NCI-H2081 (cell line): ENCODE data around the gene UBE2G2.

Experiments
- DNase-seq, 2 experiments: peaks; one replicate each; lab custom pipeline; 2025; lab: John Stamatoyannopoulos, UW

Gene UBE2G2

DNA sequence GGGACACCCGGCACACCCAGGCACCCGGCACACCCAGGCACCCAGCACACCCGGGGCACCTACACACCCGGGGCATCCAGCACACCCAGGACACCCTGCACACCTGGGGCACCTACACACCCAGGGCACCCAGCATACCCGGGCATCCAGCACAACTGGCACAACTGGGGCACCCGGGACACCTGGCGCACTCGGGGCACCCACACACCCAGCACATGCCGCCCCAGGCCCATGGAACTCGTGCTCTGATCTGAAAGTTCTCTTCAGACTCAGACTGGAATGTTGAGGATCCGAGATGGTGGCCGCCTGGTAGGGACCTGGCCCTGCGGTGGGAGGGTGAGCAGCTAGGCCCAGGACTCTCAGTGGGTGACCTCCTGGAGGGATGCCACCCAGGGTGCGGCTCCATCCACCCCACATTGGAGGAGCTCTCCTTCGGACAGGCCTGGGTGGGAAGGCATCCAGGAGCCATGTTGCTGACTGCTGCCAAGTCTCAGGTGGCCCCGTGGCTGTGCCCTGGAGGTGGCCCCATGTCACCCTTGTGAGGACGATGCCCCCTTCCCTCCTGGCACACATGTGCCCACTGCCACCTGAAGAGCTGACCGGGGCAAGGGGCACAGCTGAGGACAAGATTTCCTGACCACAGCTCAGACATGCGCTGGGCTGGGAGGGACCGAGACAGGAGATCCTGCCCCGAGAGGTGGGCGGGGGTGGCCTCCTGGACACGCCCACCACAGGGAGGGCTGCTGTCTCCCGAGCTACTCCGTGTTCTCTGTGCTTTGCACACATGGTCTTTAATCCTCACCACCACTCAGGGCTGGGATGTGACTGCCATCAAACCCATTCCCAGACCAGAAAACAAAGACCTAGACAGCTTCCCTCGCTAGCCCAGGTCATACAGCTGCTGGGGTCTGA, 37.0 kb downstream of the UBE2G2 start:
- DNase-seq: no peak

DNA sequence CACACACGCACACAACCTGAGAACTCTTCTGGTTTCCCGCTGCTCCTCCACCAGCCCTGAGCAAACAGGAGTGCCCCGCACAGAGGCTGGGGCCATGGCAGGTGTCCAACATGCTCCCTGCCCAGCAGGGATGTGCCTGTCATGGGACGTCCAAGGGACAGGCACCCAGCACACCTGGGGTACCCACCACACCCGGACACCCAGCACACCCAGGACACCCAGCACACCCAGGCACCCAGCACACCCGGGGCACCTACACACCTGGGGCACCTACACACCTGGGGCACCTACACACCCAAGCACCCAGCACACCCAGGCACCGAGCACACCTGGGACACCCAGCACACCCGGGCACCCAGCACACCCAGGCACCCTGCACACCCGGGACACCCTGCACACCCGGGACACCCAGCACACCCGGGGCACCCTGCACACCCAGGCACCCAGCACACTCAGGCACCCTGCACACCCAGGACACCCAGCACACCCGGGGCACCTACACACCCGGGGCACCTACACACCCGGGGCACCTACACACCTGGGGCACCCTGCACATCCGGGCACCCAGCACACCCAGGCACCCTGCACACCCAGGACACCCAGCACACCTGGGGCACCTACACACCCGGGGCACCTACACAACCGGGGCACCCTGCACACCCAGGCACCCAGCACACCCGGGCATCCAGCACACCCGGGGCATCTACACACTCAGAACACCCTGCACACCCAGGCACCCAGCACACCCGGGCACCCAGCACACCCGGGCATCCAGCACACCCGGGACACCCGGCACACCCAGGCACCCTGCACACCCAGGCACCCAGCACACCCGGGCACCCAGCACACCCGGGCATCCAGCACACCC, 37.9 kb downstream of the UBE2G2 start:
- no peak for DNase-seq

- DNase-seq: no peak
Observed at GRCh38 chr21:44763050-44763378, 38.6 kb downstream of the UBE2G2 start.

GRCh38 chr21:44762221-44763049, 39.2 kb downstream of the UBE2G2 start:
- no peak for DNase-seq

DNA sequence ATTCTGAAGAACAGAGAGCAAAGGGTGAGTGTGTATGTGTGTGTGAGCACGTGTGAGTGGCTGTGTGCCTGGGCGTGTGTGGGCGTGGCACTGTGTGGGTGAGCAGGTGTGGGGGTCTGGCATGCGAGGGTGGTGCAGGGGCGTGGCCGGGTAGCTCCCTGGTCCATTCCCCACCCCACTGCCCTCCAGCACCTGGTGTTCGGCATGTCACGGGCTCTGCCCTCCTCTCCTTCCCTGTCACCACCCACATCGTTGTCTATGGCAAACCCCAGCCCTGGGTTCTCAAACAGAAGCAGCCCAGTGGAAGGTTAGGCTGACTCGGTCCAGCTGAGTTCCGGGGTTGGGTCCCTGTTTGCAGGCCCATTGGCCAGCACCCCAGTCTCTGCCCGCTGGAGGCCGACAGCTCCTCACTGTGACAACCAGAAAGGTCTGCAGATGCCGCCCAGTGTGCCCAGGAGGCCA, 39.8 kb downstream of the UBE2G2 start:
- no peak for DNase-seq

DNA sequence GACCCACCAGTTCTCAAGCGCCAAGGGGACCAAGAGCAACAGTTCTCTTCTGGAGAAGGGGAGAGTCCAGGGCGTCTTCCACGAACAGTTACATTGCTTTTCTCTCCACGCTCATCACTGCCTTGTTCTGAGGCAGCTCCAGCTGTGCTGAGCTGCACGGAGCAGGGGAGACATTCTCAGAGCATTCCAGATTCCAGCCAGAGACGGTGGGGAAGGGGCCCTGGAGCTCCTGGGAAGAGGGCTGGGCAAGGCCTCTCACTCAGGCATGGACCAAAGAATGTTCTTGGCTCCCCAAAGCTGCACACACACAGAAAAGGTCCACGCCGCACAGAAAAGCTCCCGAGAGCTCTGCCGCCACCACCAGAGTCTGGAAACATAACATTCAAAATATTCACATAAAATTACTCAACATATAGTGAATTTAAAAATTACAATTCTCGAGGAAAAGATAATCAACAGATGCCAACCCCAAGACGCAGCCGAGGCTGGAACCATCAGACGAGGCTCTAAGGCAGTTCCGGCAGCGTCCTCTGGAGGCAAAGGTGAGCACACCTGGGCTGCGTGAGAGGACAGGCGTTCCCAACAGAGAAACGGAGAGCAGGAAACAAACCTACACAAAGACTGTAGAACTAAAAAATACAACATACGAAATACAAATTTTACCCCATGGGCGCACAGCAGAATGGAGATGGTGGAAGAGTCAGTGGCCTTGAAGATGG, 40.5 kb downstream of the UBE2G2 start:
- DNase-seq: no peak

GRCh38 chr21:44760376-44760775, 41.2 kb downstream of the UBE2G2 start:
- DNase-seq: no peak

- no peak for DNase-seq
Observed at GRCh38 chr21:44759628-44760285, 41.9 kb downstream of the UBE2G2 start.

DNA sequence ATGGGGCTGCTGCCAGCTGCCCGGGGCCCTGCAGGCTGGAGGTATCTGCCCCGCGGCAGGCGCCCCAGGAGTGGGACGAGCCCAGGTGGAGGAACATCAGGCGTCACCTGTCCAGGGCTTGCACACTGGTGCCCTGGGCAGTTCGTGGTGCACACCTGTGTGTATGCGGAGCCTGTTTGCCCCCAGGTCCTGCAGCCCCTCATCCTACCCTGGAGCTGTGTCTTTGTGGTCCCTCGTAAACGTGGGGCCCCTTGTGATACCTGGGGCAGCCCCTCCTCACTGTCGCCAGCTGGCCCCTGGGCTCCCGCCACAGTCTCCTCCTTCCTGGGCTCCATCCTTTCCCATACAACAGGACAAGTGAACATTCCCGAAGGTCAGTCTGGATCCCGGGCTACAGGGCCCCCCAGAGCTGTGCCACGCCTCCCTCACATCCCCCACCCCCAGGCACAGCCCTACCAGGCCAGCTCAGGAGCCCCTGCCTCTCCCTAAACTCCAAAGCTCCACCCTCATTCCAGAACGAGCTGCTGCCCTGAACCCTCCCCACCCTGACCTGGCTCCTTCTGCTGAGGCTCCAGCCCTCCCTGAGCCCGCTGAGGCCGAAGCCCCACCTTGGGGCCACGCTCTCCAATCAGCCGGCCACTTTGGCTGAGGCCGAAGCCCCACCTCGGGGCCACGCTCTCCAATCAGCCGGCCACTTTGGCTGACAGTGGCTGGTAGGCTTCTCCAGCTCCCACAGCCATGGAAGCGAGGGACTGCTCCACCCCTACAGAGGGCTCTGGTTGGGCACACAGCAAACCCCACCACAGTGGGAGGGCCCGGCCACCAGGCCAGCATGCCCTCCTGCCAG, 42.6 kb downstream of the UBE2G2 start:
- no peak for DNase-seq

- no peak for DNase-seq
Observed at GRCh38 chr21:44758141-44758561, 43.5 kb downstream of the UBE2G2 start.

- no peak for DNase-seq
Observed at GRCh38 chr21:44757731-44758130, 43.9 kb downstream of the UBE2G2 start.

- DNase-seq: no peak
Observed at GRCh38 chr21:44756423-44757185, 45.0 kb downstream of the UBE2G2 start.

- DNase-seq: no peak
Observed at GRCh38 chr21:44755227-44755626, 46.4 kb downstream of the UBE2G2 start.

GRCh38 chr21:44753357-44753756, 48.3 kb downstream of the UBE2G2 start:
- no peak for DNase-seq

DNA sequence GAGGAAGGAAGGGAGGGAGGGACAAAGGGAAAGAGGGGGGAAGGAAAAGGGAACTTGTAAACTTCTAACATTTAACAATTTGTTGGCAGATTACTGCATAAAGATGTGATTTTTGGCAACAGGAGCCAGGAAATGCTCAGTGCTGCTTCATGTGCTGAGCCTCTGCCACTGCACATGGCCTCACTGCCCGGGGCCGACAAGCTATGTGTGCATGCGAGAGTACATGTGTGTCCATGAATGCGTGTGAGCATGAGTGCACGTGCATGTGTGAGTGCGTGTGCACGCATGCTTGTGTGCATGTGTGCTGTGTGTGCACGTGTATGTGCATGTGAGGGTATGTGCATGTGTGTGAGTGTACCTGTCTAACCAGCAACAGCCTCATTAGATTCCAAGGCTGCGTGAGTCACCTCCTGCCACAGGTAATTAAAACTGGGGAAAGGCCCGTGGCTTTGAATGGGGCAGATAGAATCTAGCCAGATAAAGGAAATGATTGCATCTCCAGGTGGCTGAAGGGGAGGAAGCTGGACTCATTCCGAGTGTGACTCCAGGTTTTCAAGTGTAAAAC, 48.9 kb downstream of the UBE2G2 start:
- no peak for DNase-seq

DNA sequence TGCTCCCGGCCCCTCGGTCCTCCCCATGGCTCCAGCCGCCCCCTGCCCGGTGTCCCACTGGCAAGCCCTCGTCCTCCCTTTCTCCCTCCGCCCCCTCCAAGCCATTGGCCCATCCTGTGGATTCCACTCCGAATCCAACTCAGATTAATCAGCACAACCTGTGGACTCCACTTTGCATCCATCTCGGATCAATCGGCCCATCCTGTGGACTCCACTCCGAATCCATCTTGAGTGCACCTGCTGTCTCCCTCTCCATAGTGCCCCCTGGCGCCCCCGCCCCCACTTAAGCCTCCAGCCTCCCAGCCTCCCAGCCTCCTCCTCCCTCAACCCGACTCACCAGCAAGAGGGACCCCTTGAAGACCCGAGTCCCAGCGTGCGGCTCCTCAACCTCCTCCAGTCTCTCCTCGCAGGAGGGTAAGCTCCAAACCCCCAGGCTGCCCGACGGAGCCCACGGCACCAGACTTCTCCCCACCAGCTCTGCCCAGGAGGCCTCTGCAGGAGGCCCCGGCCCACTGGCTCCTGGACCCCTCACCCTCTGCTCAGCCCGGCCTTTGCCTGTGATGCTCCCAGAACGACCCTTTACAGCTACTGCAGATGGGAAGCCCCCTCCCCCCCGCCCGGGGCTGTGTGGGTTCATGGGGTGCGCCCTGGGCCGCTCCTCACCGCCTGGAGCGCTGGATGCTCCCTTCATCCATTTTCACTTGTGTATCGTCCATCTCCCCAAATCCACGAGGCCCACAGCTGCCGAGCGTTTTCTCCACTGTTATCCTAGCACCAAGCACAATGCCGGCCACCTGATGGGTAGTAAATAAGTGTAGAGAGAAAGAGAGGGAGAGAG, 49.6 kb downstream of the UBE2G2 start:
- DNase-seq: no peak

- no peak for DNase-seq
Observed at GRCh38 chr21:44751186-44751798, 50.3 kb downstream of the UBE2G2 start.

DNA sequence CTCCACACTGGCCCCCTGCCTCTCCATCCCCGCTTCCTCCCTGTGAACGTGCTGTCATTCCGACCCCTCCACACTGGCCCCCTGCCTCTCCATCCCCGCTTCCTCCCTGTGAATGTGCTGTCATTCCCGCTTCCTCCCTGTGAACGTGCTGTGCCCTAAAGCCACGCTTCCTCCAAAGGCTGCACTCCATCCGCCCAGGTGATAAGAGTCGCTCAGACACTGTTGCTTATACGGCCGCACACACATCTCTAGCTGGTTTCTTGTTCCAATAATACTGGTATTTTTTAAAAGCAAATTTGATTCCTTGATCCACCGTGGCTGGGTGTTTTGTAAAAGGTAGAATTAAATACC, 51.0 kb downstream of the UBE2G2 start:
- no peak for DNase-seq
